ENCODE data around the gene KLHL33.
"Not testable (repeated sequence)": the region's sequence is repeated elsewhere in the genome, so short reads cannot be mapped to it uniquely, and the experiment has no call there.

Gene KLHL33

GRCh38 chr14:20452831-20453230, 16.9 kb upstream of the KLHL33 start:
- DNase-seq = not testable (repeated sequence)

GRCh38 chr14:20446889-20447288, 10.9 kb upstream of the KLHL33 start:
- no peak for DNase-seq

GRCh38 chr14:20443650-20444049, 7.7 kb upstream of the KLHL33 start:
- DNase-seq = not testable (repeated sequence)

GRCh38 chr14:20441461-20441860, 5.5 kb upstream of the KLHL33 start:
- DNase-seq = no peak

GRCh38 chr14:20440882-20441281, 4.9 kb upstream of the KLHL33 start:
- peak; percentile 15 for DNase-seq

GRCh38 chr14:20440465-20440864, 4.5 kb upstream of the KLHL33 start:
- no peak for DNase-seq

GRCh38 chr14:20438664-20439063, 2.7 kb upstream of the KLHL33 start:
- no peak for DNase-seq

- DNase-seq = no peak
Measured at GRCh38 chr14:20436363-20436755, 393 bp upstream of the KLHL33 start.

- no peak for DNase-seq
Measured at GRCh38 chr14:20434701-20435581, 1.0 kb downstream of the KLHL33 start.

GRCh38 chr14:20429801-20430669, 5.9 kb downstream of the KLHL33 start:
- peak; percentile 9 for DNase-seq

GRCh38 chr14:20428802-20429201, 7.2 kb downstream of the KLHL33 start:
- no peak for DNase-seq

GRCh38 chr14:20428010-20428365, 8.0 kb downstream of the KLHL33 start:
- no peak for DNase-seq

- peak; percentile 62 for DNase-seq
Measured at GRCh38 chr14:20427231-20428009, 8.5 kb downstream of the KLHL33 start.

GRCh38 chr14:20424851-20425250, 11.1 kb downstream of the KLHL33 start:
- DNase-seq = no peak

- DNase-seq = no peak
Measured at GRCh38 chr14:20422886-20423285, 13.1 kb downstream of the KLHL33 start.

- no peak for DNase-seq
Measured at GRCh38 chr14:20421267-20421666, 14.7 kb downstream of the KLHL33 start.

GRCh38 chr14:20419419-20419818, 16.5 kb downstream of the KLHL33 start:
- DNase-seq = no peak

GRCh38 chr14:20418501-20418909, 17.5 kb downstream of the KLHL33 start:
- no peak for DNase-seq

- peak; percentile 54 for DNase-seq
Measured at GRCh38 chr14:20417250-20418186, 18.4 kb downstream of the KLHL33 start.

GRCh38 chr14:20416223-20416622, 19.7 kb downstream of the KLHL33 start:
- DNase-seq = no peak

- DNase-seq = peak; percentile 35
Measured at GRCh38 chr14:20415782-20416206, 20.2 kb downstream of the KLHL33 start.

GRCh38 chr14:20413744-20414082, 22.3 kb downstream of the KLHL33 start:
- no peak for DNase-seq

Measured in DMS153 (cell line).